ENCODE results near the gene PTTG1IP. TPM values are rescaled to one million over a fixed set of nuclear protein-coding genes. Genes with fewer than 3 reads are reported as not detected.

PTTG1IP gene
- total RNA-seq, 1 donor from 2014 or later, result 72.2 TPM

DNA sequence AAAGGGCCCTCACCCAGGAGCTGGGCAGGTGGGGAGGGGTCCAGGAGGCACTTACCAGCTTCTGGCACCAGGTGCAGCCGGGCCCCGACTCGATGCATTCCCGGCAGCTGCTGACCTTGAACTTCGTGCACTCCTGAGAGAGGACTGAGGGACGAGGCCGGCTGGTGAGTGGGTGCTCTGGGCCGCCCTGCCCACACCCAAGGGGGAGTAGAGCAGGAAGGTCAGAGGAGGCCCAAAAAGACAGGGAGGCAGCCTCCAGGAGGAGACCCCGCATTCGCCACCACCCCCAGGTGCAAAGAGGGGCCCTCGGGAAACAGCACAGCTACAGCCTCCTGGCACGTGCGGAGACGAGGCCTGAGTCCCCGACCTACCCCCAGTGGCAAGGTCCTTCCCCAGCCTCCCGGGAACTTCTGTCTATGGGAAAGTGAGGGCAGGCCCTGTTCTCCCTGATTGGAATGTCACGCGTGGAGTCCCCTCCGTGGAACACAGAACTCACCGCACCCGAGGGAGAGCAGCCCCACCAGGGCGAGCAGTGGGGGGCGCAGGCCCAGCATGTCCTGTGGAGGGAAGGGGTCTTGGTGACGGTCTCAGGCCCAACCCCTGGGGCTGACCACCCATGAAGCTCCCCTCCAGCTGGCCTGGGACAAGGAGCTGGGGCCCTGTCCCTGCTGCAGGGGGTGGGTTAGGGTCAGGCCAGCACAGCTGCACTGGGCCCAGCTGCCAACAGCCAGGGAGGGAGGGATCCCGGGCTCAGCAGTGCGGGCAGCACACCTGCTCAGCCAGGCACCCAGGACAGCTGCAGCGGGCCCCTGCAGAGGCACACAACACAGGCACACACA is 37.0 kb upstream of the PTTG1IP start:
- FAIRE-seq, result no peak
- DNase-seq (ENCODE audit: low spot score in 2 of 2), result no peak

- no peak for DNase-seq (ENCODE audit: low spot score in 2 of 2)
Observed at GRCh38 chr21:44909719-44910118, 36.2 kb upstream of the PTTG1IP start.

DNA sequence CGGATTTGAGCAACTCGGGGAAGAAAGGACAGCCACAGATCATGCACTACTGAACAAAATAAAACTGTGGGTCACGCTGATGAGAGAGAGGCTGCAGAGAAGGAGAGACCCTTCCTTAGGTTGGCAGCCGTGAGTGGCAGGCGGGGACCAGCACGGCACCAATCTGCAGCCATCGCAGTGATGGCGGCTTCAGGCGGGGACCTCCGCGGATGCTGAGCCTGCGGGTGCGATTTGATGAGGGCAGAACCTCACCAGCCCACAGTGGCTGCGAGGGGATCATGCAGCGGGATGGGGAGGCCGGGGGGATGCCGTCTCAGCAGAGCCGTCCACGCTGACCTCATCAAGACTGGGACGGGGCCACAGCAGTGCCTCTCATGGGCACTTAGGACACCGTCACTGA is 35.4 kb upstream of the PTTG1IP start:
- DNase-seq (ENCODE audit: low spot score in 2 of 2), result no peak

More at GRCh38 chr21:44909719-44910118, 36.2 kb upstream of the PTTG1IP start:
- no peak for FAIRE-seq

DNA sequence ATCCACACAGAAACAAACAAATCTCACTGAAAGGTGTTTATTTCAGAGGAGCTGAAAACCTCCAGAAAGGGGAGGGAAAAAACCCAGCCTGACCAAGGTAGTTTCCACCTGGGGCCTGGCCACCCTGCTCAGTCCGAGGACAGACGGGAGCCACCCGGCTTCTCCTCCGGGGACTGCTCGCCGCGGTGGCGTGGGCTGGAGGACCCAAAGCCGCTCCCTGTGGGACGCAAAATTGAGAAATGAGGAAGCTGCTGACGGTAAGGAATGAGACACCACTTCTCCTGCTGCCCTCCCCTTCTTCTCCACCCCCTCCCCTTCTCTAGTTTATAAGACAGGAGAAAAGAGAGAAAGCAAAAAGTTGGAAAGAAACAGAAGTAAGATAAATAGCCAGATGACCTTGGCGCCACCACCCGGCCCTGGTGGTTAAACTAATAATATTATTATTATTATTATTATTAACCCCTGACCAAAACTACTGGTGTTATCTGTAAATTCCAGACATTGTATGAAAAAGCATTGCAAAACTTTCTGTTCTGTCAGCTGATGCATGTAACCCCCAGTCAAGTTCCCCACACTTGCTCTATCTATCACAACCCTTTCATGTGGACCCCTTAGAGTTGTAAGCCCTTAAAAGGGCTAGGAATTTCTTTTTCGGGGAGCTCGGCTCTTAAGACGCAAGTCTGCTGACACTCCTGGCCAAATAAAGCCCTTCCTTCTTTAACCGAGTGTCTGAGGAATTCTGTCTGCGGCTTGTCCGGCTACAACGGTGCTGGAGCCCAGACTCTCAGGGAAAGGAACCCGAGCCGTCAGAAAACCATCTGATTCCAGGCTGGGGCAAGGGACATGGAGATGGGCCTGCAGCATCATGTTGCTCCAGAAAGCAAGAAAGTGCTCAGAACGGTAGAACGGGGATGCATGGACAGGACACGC is 34.7 kb upstream of the PTTG1IP start:
- DNase-seq (ENCODE audit: low spot score in 2 of 2) (no peak), FAIRE-seq (no peak)

More for the DNA sequence above, 35.4 kb upstream of the PTTG1IP start:
- FAIRE-seq, result no peak

DNA sequence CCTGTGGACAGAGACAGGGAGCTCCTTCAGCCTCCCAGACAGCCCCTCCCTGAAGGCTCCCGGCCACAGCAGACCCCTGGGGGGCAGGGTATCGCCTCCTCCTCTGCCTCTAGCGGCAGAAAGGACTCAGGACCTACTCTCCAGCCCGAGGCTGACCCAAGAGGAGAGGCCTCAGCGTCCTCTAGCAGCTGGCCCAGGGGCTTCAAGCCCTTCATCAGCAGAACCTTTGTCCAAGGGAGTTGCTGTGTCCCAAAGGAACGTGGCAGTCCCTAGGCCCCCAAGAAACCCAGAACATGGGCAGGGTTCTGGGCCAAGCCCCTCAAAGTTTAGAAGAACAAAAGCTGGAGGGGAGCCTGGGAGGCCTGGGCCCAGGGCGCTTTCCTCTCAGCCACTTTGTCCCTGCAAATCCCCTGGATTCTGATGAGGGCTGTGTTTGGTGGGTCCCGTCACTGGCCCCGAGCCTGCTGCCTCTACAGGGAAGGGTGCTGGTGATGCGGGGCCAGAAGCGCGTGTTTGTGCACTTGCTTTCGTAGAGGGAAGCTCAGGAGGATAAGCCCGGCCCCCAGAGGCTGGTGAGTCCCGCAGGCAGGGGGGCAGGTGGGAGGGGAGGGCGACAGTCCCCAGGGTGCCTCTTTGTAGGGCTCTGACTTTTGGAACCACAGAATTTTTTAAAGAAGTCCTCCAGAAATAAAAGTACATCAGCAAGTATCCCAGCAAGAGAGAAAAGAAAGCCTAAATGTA is 33.9 kb upstream of the PTTG1IP start:
- DNase-seq (ENCODE audit: low spot score in 2 of 2) (no peak), FAIRE-seq (no peak)

DNA sequence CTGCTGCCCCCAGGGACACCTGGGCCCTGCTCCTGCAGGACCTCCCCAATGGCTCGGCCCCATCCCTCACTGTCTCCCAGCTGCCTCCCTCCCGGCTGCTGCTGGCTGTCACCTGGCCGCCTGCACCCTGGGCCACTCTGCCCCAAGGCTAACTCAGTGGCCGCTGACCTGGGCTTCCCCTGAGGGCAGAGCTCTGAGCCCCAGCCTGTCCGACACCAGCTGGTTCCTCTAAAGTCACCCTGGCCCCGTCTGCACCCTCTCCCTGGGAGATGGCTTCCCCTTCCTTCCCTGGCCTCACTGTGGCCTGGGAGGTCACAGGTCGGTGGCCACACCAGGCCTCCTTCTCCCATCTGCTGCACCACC is 32.2 kb upstream of the PTTG1IP start:
- DNase-seq (ENCODE audit: low spot score in 2 of 2), result no peak
- FAIRE-seq, result no peak

- DNase-seq (ENCODE audit: low spot score in 2 of 2) (no peak), FAIRE-seq (no peak)
Observed at GRCh38 chr21:44905016-44905727, 31.7 kb upstream of the PTTG1IP start.

DNA sequence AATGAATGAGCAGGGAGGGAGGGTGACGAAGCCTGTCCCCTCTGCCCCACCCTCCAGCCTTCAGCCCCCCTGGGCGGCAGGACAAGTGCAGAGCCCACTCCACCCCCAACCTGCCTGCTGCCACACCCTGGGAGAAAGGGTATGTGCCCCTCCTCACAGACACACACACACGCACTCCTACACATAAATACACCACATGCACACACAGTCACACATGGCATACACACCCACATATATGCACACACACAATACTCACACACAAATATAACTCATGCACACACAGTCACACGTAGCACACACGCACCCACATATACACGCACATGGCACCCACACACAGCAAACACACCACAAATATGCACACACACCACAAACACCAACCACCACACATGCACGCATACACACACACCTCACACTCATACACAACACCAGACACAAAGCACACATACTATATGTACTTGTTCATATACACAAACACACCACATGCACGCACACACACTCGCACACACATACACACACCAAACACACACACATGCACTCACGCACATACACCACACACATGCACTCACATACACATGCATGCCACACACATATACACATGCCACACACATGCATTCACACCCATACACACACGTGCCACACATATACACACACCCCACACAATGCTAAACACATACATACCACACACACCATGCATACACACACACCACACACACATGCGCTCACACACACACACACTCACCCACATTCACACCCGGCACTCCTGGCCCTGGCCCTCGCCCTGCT is 30.8 kb upstream of the PTTG1IP start:
- DNase-seq (ENCODE audit: low spot score in 2 of 2), result no peak
- FAIRE-seq, result no peak

DNA sequence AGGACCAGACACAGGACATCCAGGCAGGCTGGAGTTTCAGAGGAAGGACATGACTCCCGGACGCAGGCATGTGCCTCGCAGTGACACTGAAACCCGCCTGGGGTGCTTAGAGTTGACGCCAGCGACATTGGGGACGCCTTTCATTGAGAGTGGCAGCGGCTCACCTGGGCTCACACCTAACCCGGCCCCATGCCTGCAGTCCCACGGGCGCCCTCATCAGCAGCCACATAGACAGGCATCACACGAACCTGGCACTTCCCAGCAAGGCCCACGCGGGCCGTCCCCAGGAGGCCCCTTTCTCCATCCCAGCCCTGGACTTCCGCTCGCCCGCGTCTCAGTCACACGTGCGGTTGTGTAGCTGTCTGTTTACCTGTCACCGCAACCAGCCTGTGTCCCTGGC is 30.2 kb upstream of the PTTG1IP start:
- FAIRE-seq, result no peak
- DNase-seq (ENCODE audit: low spot score in 2 of 2), result no peak

DNA sequence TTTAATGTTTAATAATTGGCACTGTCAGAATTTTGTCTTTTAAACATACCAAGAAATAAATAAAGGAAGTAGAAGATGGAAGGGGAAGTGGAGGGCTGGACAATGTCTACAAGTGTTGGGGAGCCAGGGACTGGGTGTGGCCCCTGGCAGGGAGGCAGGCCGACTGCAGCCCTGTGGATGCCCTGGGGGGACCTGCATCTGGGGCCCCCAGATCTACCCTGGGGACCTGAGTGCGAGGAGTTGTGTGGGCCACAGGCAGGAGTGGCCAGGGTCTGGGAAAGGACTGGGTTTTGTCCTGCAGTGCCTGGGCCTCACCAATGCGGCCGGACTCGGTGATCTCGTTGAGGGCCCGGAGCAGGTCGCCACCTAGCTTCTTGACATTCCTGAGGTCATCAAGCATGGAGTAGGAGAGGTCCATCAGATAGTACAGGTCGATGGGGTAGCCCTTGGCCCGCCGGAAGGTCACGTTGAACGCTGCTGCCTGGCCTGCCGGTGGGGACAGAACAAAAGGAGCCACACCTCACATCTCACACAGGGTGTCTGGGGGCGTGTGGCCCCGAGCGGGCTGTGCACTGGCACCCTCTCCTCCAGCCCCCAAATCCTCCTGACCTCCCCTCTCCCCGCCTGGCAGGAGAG is 29.7 kb upstream of the PTTG1IP start:
- no peak for DNase-seq (ENCODE audit: low spot score in 2 of 2)
- FAIRE-seq, result no peak

- FAIRE-seq (no peak), DNase-seq (ENCODE audit: low spot score in 2 of 2) (no peak)
Observed at GRCh38 chr21:44902268-44903049, 29.0 kb upstream of the PTTG1IP start.

DNA sequence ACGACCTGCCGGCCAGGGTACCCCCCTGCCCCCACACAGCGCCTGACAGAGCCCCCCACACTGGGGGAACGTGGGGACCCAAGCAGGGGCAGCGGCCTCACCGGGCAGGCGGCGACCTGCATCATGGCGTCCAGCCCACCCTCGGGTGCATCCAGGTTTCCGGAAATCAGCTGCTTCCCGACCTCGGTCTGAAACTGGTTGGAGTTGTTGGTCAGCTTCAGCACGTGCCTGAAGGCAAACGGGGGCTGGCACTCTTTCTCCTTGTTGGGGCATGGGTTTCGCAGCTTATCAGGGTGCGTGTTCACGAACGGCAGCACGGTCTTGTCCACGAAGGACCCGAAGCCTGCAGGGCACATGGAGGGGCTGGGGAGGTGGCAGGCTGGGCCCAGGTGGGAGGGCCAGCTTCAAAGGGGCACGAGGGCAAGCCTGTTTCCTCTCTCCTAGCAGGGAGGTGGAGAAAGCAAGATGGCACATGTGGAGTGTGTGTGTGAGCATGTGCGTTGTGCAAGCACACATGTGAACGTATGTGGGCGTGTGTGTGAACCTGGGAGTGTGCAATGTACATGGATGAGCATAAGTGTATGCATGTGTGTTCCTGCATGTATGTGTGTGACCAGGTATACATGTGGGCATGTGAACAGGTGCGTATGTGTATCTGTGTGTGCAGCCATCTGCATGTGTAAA is 28.0 kb upstream of the PTTG1IP start:
- DNase-seq (ENCODE audit: low spot score in 2 of 2) (no peak), FAIRE-seq (no peak)

DNA sequence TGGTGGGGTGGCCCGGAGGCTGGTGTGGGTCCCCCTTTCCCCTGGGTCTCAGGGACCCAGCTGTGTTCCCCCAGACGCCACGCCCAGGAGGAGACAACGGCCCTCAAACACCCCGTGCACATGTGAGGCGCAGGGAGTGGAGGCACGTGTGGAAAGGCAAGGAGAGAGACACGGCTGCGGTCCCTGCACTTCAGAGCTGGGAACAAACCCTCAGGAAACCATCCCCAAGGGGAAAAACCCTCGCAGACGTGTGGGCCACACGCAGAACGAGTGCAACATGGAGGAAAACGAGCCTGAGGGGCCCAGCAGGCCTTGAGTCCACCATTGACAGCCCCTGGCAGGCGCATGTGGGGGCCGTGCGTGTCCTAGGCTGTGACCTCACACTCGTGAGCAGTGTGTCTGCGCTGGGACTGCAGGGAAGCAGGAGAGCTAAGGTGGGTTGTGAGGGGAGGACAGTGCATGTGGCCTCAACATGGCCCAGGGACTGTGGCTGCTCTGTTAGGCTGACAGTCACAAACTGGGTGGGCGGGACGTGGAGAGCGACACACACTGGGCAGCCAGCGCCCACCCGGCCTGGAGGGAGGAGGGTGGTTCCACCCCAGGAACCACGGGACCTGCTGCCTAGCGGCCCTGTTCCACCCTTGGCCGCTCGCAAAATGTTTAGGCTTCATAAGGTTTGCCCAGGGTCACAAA is 27.2 kb upstream of the PTTG1IP start:
- FAIRE-seq (no peak), DNase-seq (ENCODE audit: low spot score in 2 of 2) (no peak)

DNA sequence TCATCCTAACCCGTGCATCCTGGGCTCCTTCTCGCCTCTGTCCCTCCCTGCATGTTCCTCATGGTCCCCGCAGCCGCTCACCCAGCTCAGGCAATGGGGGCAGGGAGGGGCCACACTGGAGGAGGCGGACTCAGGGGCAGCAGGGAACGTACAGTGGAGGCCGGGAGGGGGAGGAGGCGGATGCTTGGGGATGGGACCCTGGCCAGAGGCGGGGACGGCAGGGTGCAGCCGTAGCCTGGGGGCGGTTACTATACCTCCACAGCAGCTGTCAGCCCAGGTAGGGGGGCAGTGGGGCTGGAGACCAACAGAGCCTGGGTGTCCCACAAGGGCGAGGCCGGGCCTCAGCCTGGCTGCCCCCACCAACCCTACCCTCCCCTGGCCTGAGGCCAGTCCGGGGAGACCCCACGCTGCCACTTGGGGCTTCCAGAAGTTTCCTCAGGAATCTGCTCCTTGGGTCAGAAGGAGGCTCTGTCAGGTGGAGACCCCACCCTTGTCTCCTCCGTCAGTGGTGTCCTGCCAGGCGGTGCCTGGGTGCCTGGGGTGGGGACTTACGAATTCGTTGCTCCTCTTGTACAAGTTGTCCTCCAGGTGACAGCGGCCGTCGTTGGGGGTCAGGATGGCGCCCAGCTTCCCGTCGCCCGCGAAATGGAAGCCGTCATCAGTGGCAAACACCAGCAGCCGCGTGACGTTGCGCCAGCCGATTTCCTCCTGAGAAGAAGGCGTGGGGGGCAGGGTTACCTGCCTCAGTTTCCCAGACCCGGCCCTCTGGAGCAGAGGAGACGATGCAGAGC is 26.5 kb upstream of the PTTG1IP start:
- FAIRE-seq (no peak), DNase-seq (ENCODE audit: low spot score in 2 of 2) (no peak)

DNA sequence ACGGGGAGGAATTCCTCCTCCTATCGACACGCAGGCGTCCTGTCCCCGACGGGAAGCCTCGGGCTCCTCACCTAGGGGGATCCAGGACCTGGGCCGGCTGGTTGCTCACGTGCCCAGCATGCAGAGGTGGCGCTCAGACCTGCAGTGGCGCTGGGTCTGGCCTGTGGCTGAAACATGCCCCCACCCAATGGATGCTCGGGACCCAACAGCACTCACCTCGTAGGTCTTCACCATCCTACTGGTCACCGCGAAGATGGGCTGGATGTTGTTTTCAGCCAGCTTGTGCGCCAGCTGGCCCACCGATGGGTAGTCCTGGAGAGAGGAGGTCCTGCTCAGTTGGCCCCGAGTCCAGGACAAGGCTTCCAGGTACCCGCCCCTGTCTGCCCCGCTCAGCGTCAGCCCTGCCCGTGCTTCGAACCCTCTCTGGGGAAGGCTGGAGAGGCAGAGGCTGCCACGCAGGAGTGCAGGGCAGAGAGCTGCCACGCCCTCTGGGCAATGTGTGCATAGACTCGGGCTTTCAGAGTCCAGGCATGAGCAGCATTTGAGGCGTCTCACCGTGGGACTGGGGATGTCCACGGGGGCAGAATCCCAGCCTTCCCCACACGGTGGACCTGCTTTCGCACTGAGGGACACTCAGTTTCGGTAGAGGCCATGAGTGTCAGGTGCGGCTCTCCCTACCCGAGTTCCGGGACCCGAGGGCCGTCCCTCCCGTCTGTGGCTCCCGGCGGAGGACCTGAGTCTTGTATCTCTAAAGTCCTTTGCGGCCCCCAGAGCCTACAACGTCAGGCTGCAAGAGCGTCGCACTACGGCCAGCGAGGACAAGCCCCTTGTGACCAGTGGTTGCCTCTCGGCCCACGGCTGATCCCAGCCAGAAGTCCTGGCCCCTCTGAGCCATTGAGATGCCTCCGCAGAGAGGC is 25.6 kb upstream of the PTTG1IP start:
- DNase-seq (ENCODE audit: low spot score in 2 of 2) (no peak), FAIRE-seq (no peak)
